ENCODE measurements around the gene SLC25A24.

The SLC25A24 gene

DNA sequence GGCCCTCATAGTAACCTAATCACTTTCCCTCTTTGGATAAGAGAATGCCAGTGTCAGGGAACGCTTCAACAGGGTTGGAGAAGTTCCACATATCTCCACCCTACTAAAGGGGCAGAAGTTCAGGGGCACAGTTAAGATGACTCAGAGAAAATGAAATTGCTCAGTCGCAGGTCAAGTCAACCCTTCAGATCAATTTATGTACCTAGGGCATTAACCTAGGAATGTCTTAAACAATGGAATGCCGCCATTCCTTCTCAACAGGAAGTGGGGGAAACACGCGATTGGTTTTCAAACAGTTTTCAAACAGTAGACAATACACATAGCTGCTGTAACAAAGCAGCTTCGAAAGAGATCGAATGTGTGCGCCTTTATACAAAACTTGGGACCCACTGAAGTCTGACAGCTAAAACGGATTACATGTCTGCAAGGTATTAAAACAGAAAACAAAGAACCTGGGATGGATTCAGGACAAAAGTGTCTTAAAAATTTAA lies 897 bp downstream of the SLC25A24 start:
- peak overlapping the region; percentile 83 to 91 for H3K4me3 ChIP-seq (replicated peaks in 1 of 2; ENCODE audit: low read depth in 2 of 2, low read length in 2 of 2)
- TF ChIP-seq, protein P1, sequence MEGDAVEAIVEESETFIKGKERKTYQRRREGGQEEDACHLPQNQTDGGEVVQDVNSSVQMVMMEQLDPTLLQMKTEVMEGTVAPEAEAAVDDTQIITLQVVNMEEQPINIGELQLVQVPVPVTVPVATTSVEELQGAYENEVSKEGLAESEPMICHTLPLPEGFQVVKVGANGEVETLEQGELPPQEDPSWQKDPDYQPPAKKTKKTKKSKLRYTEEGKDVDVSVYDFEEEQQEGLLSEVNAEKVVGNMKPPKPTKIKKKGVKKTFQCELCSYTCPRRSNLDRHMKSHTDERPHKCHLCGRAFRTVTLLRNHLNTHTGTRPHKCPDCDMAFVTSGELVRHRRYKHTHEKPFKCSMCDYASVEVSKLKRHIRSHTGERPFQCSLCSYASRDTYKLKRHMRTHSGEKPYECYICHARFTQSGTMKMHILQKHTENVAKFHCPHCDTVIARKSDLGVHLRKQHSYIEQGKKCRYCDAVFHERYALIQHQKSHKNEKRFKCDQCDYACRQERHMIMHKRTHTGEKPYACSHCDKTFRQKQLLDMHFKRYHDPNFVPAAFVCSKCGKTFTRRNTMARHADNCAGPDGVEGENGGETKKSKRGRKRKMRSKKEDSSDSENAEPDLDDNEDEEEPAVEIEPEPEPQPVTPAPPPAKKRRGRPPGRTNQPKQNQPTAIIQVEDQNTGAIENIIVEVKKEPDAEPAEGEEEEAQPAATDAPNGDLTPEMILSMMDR (IDR thresholded peaks at IDR 0.05; ENCODE audit: low read depth, low read length), result no peak
- peak; percentile 40 to 56 for DNase-seq (ENCODE audit: low read depth in 2 of 2)

DNA sequence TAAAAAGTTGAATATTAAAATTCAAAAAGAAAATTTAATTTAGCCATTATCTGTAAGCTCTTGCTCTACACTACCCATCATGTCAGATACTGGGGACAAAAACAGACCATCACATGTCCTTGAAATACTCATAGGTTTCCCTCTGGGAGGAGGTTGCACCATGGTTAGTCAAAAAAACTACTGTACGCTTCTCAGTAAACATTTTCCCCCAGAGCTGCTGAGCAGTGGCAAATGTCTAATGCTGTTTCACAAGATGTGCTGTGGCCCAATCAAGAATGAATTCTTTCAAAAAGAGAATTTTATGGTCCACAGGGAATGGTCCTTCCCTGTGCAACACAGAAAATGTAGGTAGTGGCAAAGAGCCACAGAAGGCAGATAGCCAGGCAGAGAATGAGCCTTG lies 6.1 kb downstream of the SLC25A24 start:
- TF ChIP-seq, protein P1 (IDR thresholded peaks at IDR 0.05; ENCODE audit: low read depth, low read length), result no peak
- peak; percentile 34 to 58 for DNase-seq (ENCODE audit: low read depth in 2 of 2)
- H3K4me3 ChIP-seq (replicated peaks in 1 of 2; ENCODE audit: low read depth in 2 of 2, low read length in 2 of 2), result no peak overlapping the region

DNA sequence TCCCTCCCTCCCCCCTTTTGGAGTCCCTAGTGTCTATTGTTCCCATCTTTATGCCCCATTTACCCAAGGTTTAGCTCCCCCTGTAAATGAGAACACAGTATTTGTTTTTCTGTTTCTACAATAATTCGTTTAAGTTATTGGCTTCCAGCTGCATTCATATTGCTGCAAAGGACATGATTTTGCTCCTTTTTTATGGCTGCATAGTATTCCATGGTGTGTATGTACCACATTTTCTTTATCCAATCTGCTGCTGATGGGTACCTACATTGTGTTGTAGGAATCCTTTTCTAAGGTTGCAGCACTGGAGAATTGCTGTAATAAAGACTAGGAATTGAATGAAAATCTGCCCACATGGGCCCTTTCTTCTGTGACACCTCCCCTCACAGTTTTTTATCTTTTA lies 6.8 kb downstream of the SLC25A24 start:
- no peak overlapping the region for H3K4me3 ChIP-seq (replicated peaks in 1 of 2; ENCODE audit: low read depth in 2 of 2, low read length in 2 of 2)
- DNase-seq (ENCODE audit: low read depth in 2 of 2), result no peak
- TF ChIP-seq, protein P1 (IDR thresholded peaks at IDR 0.05; ENCODE audit: low read depth, low read length), result no peak

DNA sequence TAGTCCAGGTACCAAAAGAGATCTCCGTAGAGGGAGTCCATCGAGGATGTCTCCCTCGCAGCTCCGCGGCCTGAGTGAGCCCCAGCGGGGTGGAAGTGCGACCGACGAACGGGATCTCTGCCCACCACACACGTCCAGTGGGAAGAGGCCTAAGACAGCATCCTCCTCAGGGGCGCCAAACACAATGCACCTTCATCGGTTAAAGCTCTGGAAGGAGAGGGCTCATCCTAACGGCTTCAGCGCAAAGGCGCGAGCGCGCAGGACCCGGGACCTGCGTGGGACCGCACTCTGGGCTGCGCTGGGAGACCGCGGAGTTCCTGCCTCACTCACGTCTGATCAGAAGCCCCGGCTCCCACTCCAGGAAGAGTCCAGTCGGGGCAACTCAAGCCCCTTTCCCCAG lies 7.6 kb downstream of the SLC25A24 start:
- DNase-seq (ENCODE audit: low read depth in 2 of 2), result no peak
- no peak overlapping the region for H3K4me3 ChIP-seq (replicated peaks in 1 of 2; ENCODE audit: low read depth in 2 of 2, low read length in 2 of 2)
- TF ChIP-seq, protein P1 (IDR thresholded peaks at IDR 0.05; ENCODE audit: low read depth, low read length), result no peak

DNA sequence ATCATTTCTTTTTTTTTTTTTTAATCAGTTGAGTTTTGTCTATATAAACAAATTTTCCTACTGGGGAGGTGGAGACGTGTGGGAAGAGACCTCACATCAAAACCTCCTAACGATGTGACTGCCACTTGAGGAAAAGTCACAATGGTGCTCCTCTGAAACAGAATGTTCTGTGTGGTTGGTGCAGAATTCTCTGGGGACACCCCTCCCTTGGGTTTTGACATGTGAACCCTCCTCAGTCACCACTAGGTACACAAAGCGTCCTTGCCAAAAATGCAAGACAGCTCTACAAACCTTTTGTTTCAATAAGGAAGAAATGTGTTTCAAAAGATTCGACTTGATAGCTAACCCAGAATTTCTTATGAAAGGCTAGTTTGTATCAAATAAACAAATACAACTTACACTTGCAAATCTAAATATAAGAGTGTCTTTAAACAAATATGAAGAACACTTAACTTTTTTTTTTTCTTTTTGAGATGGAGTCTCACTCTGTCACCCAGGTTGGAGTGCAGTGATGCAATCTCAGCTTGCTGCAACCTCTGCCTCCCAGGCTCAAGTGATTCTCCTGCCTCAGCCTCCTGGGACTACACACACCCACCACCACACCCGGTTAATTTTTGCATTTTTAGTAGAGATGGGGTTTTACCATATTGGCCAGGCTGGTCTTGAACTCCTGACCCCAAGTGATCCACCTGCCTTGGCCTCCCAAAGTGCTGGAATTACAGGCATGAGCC lies 9.3 kb downstream of the SLC25A24 start:
- TF ChIP-seq, protein P1 (IDR thresholded peaks at IDR 0.05; ENCODE audit: low read depth, low read length), result no peak
- DNase-seq (ENCODE audit: low read depth in 2 of 2), result peak in 1 of 2 donors; percentile 50
- H3K4me3 ChIP-seq (replicated peaks in 1 of 2; ENCODE audit: low read depth in 2 of 2, low read length in 2 of 2), result no peak overlapping the region

DNA sequence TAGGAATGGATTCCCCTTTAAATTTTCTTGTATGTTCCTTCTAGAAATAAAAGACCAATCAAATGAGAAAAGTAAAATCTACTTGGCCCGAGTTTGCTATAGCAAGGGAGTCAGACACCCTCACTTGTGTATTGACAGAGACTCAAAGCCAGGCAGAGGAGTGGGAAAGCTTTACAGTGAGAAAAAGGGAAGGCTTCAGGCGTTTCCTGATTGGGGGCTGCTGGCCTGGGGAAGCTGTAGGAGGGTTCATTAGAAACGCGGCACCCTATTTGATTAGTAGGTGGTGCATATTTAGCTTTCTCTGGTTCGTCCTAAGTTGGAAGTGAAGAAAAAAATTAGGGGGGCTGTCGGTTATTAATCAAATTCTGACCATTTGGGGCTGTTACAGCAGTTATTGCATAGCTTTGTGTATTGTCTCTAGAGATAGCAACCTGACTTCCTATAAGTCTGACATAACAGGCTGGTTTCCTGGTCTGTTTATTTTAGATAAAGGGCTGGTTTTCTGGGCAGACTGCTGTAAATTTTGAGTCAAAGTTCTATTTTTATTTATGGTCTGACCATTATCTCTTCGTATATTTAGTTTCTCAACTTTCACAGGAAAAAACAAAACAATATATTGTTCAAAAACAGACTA lies 10.0 kb downstream of the SLC25A24 start:
- TF ChIP-seq, protein P1 (IDR thresholded peaks at IDR 0.05; ENCODE audit: low read depth, low read length), result no peak
- no peak overlapping the region for H3K4me3 ChIP-seq (replicated peaks in 1 of 2; ENCODE audit: low read depth in 2 of 2, low read length in 2 of 2)
- no peak for DNase-seq (ENCODE audit: low read depth in 2 of 2)

Data from cardiac fibroblast (primary cell).